HG03159 (cell line): ENCODE measurements around the gene SLC31A2.
"Not testable (repeated sequence)": the region's sequence is repeated elsewhere in the genome, so short reads cannot be mapped to it uniquely, and the experiment has no call there.

Experiments
- ATAC-seq: cut with Tn5 transposase; IDR thresholded peaks from one replicate; pipeline ENCODE4 v1.9.1; 2021; ENCODE audit warnings: mild to moderate bottlenecking, moderate library complexity; ENCODE audit not compliant: unreplicated experiment

Gene SLC31A2

GRCh38 chr9:113149561-113149960, 1.2 kb upstream of the SLC31A2 start:
- ATAC-seq = not testable (repeated sequence)

- no peak for ATAC-seq
These were observed 1.2 kb downstream of the SLC31A2 start for GRCh38 chr9:113151696-113152630.

- no peak for ATAC-seq
These were observed 1.9 kb downstream of the SLC31A2 start for GRCh38 chr9:113152699-113153098.

- ATAC-seq = no peak
These were observed 2.8 kb downstream of the SLC31A2 start for GRCh38 chr9:113153599-113153998.

GRCh38 chr9:113154471-113154870, 3.7 kb downstream of the SLC31A2 start:
- ATAC-seq = no peak

- no peak for ATAC-seq
These were observed 4.1 kb downstream of the SLC31A2 start for GRCh38 chr9:113154946-113155345.

- no peak for ATAC-seq
These were observed 5.2 kb downstream of the SLC31A2 start for GRCh38 chr9:113155911-113156588.

- ATAC-seq = no peak
These were observed 6.1 kb downstream of the SLC31A2 start for GRCh38 chr9:113156880-113157279.

- ATAC-seq = no peak
These were observed 7.6 kb downstream of the SLC31A2 start for GRCh38 chr9:113158446-113158845.

- no peak for ATAC-seq
These were observed 9.8 kb downstream of the SLC31A2 start for GRCh38 chr9:113160571-113160970.

GRCh38 chr9:113163001-113163400, 12.2 kb downstream of the SLC31A2 start:
- no peak for ATAC-seq

- no peak for ATAC-seq
These were observed 13.9 kb downstream of the SLC31A2 start for GRCh38 chr9:113164536-113165300.

GRCh38 chr9:113166039-113166438, 15.2 kb downstream of the SLC31A2 start:
- no peak for ATAC-seq

GRCh38 chr9:113168809-113169208, 18.0 kb downstream of the SLC31A2 start:
- ATAC-seq = no peak

- no peak for ATAC-seq
These were observed 22.5 kb downstream of the SLC31A2 start for GRCh38 chr9:113173341-113173740.

GRCh38 chr9:113176803-113177202, 26.0 kb downstream of the SLC31A2 start:
- no peak for ATAC-seq

GRCh38 chr9:113177251-113177650, 26.4 kb downstream of the SLC31A2 start:
- ATAC-seq = no peak

- ATAC-seq = no peak
These were observed 27.3 kb downstream of the SLC31A2 start for GRCh38 chr9:113178087-113178486.

GRCh38 chr9:113179839-113180238, 29.0 kb downstream of the SLC31A2 start:
- no peak for ATAC-seq

GRCh38 chr9:113181165-113181564, 30.4 kb downstream of the SLC31A2 start:
- no peak for ATAC-seq

- no peak for ATAC-seq
These were observed 33.2 kb downstream of the SLC31A2 start for GRCh38 chr9:113183956-113184488.
